HG03025 (cell line): Measurements from ENCODE around the gene STK25.
A peak's percentile ranks its signal among the peaks of the same experiment; 100 is the strongest.

Experiments
- ATAC-seq: cut with Tn5 transposase; IDR thresholded peaks from one replicate; pipeline ENCODE4 v1.9.1; 2021; ENCODE audit warnings: mild to moderate bottlenecking, moderate library complexity; ENCODE audit not compliant: unreplicated experiment, low FRiP score

The STK25 gene

DNA sequence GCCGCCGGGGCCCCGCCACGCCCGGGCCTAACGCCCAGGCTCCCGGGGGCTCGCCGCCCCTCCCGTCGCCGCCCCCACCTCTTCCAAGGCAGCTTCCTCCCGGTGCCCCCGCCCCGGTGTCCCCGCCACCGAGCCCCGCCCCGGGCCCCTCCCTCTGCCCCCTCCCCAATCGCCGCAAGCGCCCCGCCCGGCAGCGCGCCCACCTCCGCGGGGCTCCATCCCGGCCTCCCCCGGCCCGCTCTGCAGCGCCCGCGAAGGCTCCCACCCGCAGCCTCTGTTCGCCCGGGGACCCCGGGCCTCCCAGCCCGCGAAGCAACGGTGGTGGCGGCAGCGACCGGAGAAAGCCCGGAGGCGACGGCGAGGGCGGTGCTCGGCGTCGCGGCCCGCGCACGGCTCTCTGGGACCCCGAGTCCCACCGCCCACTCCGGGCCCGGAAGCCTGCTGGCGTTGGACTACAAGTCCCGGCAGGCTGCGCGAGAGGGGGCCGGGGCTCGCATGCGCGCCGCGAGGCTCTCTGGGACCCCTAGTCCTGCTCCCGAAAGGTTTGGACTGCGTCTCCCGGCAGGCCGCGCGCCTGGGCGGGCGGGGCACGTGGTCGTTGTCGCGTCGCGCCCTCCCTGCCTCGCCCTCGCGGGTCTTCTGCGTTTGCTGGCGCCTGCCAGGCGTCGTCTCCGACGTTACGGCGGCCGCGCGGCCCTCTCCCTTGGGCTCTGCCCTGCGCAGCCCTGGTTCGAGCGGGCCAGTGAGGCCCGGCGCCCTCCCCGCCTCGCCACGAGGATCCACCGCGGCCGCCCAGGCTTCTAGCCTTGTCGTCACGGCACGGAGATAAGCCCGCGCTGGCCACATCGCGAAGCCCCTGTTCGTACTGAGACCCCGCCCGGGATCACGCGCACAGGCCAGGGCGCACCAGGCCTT is at the start of gene STK25:
Gene STK25 (minus strand): TSS at position 345 of the 915 bp plus-strand sequence. CDS start 549 bp downstream, outside the sequence.
- ATAC-seq, result peak; percentile 86

- ATAC-seq, result no peak
These were observed 48.4 kb upstream of the STK25 start for GRCh38 chr2:241556746-241557145.

DNA sequence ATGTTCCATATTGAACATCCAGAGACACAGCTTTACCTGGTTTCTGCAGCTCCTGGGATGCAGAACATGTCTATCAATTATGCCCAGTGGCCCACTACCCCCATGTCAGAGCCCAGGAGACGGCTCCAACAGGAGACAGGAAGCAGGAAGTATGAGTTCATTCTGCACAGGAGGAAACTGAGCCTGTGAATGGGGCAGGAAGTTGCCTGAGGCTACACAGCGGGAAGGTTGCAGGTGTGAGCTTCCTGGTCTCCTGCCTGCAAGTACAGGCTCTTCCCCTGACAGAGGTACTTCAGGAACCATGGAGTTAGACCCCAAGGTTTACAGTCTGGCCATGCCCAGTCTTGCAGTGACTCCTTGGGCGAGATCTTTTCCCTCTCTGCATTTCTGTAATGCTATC is 47.3 kb upstream of the STK25 start:
- ATAC-seq, result no peak

GRCh38 chr2:241554610-241555322 is 46.4 kb upstream of the STK25 start:
- no peak for ATAC-seq

- no peak for ATAC-seq
These were observed 45.6 kb upstream of the STK25 start for GRCh38 chr2:241553981-241554380.

- no peak for ATAC-seq
These were observed 45.1 kb upstream of the STK25 start for GRCh38 chr2:241553512-241553830.

- ATAC-seq, result no peak
These were observed 43.8 kb upstream of the STK25 start for GRCh38 chr2:241551998-241552737.

- no peak for ATAC-seq
These were observed 43.2 kb upstream of the STK25 start for GRCh38 chr2:241551599-241551997.

DNA sequence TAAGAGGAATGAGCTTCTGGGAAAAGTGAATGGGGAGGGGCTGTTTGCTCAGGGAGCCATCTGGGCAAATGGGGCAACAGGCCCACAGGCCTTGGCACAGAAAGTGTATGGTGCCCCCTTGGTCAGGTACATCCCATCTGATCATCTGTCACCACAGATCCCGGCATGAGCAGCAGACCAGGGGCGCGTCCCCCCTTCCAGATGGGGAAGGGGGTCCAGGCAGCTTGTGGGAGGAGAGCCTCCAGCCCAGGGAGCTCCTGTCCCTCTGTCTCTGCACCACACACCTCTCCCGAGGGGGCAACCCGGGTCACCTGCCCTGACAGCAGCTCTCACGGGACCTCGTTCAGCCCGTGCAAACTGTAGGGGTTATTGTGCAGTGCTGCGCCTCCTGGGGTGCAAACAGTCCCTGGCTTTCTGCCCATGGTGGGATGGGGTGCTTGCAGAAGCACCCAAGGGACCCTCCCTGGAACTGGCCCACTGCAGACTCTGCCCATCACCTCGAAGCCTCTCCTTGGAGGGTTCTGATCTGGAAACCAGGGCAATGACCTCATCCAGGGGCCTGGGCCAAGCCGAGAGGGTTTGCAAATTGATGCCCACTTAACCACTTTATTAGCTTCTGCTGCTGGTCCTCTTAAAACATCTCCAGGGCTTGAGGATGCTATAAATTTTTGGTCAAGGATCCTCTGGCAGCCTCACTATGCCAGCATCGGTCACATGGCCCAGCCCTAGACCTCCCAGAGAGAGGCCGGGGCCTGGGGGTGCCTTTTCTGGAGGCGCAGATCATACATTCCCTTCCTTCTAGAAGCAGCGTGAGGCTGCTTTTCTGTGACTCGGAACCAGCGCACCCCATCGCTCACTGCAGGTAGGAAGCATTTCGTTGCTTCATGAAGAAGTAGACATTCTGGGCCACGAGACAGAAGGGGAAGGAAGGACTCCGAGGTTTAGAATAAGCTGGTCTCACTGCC is 42.5 kb upstream of the STK25 start:
- no peak for ATAC-seq

DNA sequence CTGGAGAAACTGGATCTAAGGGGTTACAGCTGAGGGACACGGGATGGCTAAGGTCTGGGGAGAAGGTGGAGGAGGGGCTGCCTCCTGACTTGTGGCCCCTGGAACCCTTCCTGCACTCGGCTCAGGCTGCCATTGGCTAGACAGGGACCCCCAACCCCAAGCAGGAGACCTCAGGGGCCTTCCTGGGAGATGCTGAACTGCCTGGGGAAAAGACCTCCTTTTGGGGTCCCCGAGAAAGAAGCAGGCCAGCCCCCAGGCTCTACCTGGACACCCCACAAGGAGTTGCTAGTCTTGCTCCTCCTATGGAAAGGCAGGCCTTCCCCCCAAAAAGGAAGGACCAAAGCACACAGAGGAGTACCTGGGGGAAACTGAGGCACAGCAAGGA is 40.1 kb upstream of the STK25 start:
- no peak for ATAC-seq

DNA sequence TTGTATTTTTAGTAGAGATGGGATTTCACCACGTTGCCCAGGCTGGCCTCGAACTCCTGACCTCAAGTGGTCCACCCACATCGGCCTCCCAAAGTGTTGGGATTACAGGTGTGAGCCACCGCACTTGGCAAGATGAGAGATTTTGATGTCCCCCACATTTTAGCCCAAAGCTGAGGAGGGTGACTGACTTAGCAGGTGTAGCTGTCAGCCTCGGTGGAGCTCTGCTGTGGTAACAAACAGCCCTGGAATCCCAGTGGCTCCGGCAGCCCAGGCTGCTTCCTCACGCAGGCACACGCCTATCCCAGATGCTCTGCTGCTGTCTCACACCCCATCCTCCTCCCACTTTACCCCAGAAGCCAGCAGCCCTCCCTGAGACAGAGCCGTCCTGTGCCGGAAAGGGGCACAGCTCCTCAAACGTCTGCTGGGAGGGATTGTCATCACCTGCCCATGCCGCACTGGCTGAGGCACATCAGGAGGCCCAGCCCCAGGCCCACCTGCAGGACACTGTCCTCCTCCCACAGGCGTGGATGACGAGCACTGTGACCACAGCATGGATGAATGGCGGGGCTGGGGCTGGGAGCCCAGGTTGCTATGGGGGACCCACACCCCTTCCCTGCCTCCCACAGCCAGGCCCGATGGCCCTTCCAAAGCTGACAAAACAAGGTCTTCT is 39.5 kb upstream of the STK25 start:
- ATAC-seq, result no peak

DNA sequence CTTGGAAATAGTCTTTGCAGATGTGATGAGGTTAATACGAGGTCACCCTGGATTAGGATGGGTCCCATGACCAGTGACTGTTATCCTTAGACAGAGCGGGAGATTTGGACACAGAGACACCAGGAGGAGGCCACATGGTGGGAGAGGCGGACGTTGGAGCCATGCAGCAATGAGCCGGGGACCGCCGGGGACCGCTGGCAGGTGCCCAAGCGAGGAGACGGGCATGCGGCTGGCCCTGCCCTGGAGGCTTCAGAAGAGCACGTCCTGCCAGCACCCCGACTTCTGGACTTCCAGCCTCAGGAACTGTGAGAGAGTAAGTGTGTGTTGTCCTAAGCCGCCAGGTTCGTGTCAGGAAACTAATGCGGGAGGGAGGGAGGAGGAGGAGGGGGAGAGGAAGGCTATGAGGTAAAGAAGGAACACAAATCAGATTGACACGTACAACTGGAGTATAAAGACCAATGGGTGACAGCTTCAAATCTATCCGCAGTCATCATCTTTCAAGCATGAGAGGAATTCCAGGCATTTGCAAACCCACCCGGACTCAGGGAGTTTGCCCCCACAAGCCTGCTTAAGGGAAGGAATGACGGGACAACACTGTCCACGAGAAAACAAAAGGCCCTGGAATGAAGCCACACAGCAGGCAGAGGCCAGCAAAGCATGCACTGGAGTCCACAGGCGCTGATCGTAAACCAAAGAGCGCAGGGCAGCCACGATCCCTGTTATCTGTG is 38.6 kb upstream of the STK25 start:
- no peak for ATAC-seq

DNA sequence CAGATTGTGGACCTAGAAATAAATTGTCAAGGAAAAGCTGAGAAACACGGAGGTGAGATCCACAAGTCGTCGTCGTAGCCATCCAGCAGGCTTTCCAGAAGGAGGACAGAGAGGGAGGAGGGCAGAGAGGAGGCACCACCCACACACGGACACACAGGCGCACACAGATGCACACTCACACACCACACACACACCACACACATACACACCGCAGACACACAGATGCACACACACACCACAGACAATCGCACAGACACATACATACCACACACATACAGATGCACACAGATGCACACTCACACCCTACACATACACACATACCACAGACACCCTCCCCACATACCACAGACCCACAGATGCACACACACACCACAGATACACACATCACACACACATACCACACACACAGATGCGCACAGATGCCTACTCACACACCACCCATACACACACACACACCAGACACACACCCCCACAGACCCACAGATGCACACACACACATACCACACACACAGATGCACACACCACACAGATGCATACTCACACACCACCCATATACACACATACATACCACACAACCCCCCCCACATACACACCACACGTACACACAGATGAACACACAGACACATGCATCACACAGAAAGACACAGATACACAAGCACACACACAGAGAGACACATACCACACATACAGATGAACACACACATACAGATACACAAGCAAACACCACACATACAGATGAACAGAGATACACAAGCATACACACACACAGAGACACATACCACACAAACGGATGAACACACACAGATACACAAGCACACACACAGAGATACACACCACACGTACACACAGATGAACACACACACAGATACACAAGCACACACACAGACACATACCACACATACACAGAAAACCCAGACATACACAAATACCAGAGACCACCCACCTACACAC is 37.4 kb upstream of the STK25 start:
- no peak for ATAC-seq

GRCh38 chr2:241545106-241545505 is 36.7 kb upstream of the STK25 start:
- no peak for ATAC-seq

- ATAC-seq, result no peak
These were observed 33.9 kb upstream of the STK25 start for GRCh38 chr2:241542278-241542605.

DNA sequence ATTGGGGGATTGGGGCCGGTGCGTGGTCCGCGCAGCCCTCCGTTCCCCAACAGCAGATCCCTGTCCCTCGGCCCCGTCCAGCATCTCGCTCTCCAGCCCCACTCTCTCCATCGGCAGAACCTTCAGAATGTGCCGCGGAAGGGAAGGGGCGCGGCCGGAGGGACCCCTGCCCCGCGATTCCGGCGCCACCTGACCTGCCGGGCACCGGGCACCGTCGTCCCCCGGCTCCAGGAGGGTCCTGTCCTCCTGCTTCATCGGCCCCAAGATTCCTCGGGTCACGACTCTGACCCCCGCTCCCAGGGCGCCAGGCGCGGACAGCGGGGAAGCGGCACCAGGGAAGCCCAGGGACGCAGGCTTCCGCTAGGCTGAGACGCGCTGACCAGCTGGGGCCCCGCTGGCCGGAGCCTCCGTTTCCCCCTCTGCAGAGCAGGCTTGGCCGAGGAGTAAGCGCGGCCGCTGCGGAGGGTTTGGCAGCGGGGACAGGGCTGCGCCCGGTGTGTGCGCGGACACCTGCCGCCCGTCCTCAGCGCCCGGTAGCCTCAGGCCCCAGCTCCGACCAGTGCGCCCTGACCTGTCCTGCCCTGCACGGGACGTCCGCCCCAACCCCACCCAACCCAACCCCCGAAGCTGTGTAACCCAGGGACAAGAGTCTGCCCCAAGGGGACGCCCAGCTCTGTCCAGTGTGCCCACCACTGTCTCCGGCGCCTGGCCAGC is 33.3 kb upstream of the STK25 start:
- no peak for ATAC-seq
